GM12891 (cell line): ENCODE data around the gene CALU.

Experiments used
- POLR2A ChIP-seq: IDR thresholded peaks from 2 replicates; pipeline ENCODE4 v1.6.1; 2011; ENCODE audit warnings: low read depth, low read length, control low read depth
- POLR2AphosphoS5 ChIP-seq: IDR thresholded peaks from 2 replicates; pipeline ENCODE4 v1.6.1; 2011; ENCODE audit warnings: low read depth, low read length, control low read depth
- POU2F2 ChIP-seq: IDR thresholded peaks from 2 replicates; pipeline ENCODE4 v1.6.1; 2011; ENCODE audit warnings: low read depth, mild to moderate bottlenecking, control low read depth, low read length, moderate library complexity
- SPI1 ChIP-seq: IDR thresholded peaks from 2 replicates; pipeline ENCODE4 v1.6.1; 2011; ENCODE audit warnings: low read depth, low read length, control low read depth
- TAF1 ChIP-seq: IDR thresholded peaks from 2 replicates; pipeline ENCODE4 v1.6.1; 2011; ENCODE audit warnings: low read depth, low read length, control low read depth

GRCh38 chr7:128801667-128802418 lies 62.7 kb downstream of the CALU start:
- TF ChIP-seq TAF1 (no peak), POLR2AphosphoS5 (no peak), POLR2A (no peak), SPI1 (no peak), POU2F2 (no peak)
